ENCODE results near the gene ANKRD7. TPM values are rescaled to one million over a fixed set of nuclear protein-coding genes. Genes with fewer than 3 reads are reported as not detected.
"Not testable (repeated sequence)": the region's sequence is repeated elsewhere in the genome, so short reads cannot be mapped to it uniquely, and the experiment has no call there.

The ANKRD7 gene
- total RNA-seq, 1 donor from 2014 or later = 0.81 TPM

- intact Hi-C loops (cut with DNase I) = no loop called here
- DNase-seq (no peak), ATAC-seq (ENCODE audit: poor library complexity) (no peak)
Observed at GRCh38 chr7:118222591-118222990, 1.9 kb upstream of the ANKRD7 start.

DNA sequence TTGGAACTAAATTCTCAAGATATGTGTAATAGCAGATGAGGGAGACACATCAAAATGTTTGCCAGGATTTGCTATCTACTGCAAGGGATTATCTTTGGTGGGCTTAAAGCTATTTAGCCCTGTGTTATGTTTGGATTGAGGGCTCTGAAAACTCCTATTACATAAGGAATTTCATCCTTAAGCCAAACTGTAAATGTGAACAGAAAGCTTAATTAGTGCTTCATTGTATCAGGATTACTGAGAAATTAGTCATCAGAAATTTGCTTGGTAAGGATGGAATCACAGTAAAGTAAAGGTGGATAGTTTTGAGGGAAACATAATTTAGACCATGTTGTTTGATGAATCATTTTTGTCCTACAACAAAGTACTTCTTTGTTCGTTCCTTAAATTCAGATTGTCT is 8.3 kb downstream of the ANKRD7 start:
- intact Hi-C loops (cut with DNase I) = no loop called here
- ATAC-seq (ENCODE audit: poor library complexity) = no peak
- DNase-seq = no peak

DNA sequence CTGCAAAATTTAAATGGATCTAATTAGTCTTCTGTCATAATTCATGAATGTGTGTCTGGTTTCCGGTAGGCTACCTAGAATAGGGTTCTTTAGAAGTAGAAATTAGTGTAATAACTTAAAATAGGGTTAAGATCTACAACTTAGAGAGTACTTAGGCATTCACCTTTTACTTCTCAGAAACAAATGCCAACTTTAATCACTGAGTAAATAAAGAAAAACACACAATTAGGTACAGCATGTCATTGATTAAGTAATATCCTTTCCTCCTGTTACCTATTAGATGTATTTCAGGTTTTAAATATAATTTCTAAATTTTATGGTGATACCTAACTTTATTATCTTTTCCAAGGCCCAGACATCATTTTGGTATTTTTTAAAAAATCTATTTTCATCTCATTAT is 9.3 kb downstream of the ANKRD7 start:
- DNase-seq (no peak), ATAC-seq (ENCODE audit: poor library complexity) (no peak)
- intact Hi-C loops (cut with DNase I) = no loop called here

DNA sequence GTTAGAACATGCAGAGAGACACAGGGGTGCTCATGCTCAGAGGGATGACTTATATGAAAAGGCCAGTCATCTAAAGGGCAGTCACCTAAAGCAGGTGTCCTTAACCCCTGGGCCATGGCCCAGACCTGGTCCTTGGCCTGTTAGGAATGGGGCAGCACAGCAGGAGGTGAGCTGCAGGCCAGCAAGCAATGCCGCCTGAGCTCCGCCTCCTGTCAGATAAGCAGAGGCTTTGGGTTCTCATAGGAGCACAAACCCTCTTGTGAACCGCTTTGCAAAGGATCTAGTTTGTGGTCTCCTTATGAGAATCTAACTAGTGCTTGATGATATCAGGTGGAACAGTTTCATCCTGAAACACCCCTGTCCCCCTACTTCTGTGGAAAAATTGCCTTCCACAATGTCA is 14.5 kb downstream of the ANKRD7 start:
- ATAC-seq (ENCODE audit: poor library complexity) = no peak
- intact Hi-C loops (cut with DNase I) = no loop called here
- DNase-seq = no peak

DNA sequence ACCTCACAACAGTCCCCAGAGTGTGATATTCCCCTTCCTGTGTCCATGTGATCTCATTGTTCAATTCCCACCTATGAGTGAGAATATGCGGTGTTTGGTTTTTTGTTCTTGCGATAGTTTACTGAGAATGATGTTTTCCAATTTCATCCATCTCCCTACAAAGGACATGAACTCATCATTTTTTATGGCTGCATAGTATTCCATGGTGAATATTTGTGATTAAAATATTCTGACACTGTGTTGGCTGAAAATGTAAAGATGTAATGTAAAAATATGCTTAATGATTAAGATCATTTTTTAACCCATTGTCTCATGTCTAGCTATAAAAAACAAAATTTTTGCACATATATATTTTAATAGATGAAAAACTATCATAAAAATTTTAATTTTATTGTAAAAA is 15.8 kb downstream of the ANKRD7 start:
- intact Hi-C loops (cut with DNase I); DNase-seq; ATAC-seq (ENCODE audit: poor library complexity): not testable (repeated sequence)

GRCh38 chr7:118243695-118244094 is 19.2 kb downstream of the ANKRD7 start:
- ATAC-seq (ENCODE audit: poor library complexity) (no peak), DNase-seq (no peak)
- intact Hi-C loops (cut with DNase I) = no loop called here

GRCh38 chr7:118245267-118246040 is 20.9 kb downstream of the ANKRD7 start:
- DNase-seq = no peak
- no peak for ATAC-seq (ENCODE audit: poor library complexity)
- intact Hi-C loops (cut with DNase I) = no loop called here

GRCh38 chr7:118250860-118251494 is 26.5 kb downstream of the ANKRD7 start:
- intact Hi-C loops (cut with DNase I) = no loop called here
- no peak for DNase-seq
- no peak for ATAC-seq (ENCODE audit: poor library complexity)

DNA sequence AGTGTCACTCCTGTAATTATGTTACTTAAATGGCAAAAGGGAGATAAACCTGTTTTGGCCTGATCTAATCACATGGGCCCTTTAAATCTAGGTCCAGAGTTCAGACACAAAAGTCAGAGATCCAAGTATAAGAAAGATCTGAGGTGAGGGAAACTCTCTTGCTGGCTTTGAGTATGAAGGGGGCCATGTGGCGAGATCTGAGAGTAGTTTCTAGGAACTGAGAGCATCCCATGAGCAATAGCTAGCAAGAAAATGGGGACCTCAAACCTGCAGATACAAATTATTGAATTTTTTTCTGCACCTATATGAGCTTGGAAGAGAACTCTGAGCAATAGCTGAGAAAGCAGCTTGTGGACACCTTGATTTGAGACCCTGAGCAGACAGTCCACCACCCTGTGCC is 27.6 kb downstream of the ANKRD7 start:
- DNase-seq (no peak), ATAC-seq (ENCODE audit: poor library complexity) (no peak)
- intact Hi-C loops (cut with DNase I) = no loop called here

DNA sequence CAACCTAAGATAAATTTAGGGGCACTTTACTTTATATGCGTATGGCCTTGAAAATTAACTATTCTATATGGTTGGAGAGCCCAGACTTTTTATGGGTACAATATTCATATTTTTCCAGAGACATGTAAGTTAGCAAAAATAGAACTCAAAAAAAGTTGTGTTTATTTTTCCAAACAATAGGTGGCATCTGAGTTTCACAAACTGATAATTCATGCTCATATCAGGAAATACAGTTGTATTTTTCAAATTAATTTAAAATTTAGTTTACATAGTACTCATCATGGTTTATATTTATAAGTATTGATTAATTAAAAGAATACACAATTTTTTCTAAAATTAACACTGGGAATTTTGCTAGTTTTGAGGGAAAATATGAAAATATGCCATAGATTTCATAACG is 34.6 kb downstream of the ANKRD7 start:
- DNase-seq = no peak
- ATAC-seq (ENCODE audit: poor library complexity) = no peak
- intact Hi-C loops (cut with DNase I) = no loop called here

GRCh38 chr7:118264836-118265235 is 40.3 kb downstream of the ANKRD7 start:
- ATAC-seq (ENCODE audit: poor library complexity) = no peak
- no peak for DNase-seq
- intact Hi-C loops (cut with DNase I) = no loop called here

DNA sequence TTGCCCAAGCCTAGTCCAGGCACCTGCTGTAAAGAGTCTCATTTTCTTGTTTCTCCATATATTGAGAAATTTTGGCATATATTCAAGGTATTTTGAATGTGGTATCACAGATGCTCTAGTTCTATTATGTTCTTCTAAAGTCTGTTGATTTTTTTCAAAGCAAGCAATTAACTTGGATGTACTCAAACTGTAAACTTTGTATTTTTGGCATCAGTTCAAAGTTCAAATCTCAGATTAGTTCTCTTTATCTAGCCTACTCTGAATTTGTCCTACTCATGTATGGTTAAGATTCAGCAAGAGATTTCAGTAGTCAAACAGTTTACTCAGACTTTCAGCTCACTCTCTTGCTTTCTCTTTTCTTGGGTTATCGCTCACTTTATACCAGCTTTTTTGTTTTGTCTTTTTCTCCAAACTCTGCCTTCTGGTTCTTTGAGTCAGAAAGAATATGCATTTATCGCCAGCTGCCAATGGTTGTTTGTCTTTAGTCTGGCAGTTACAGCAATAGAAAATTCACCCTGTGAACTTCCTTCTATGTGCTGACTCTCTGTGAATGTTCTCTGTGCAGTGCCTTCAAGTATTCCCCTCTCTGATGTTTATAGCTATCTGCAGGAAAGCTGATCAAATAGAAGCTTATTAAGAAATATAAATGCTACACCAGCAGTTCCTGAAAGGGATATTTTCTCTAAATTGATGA is 56.0 kb downstream of the ANKRD7 start:
- DNase-seq (no peak), ATAC-seq (ENCODE audit: poor library complexity) (no peak)
- intact Hi-C loops (cut with DNase I) = no loop called here

DNA sequence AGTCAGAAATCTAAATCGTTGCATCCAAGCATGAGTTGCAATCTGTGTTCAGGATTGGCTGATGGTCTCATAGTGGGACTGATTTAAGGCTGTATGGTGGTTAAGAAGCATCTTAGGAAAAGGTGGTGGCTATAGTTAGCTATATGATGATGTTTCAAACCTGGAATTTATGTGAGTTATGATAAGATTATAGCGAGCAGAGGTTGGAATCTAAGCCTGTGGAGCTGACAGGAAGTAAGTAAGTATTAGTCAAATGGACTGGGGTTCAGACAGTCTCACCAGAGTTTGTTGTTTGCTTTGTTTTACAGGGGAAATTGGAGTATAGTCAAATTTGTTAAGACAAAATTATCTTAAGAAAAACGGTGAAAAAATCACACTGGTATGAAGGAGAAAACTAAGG is 56.7 kb downstream of the ANKRD7 start:
- intact Hi-C loops (cut with DNase I) = no loop called here
- DNase-seq (no peak), ATAC-seq (ENCODE audit: poor library complexity) (no peak)

GRCh38 chr7:118285358-118285757 is 60.9 kb downstream of the ANKRD7 start:
- DNase-seq = no peak
- ATAC-seq (ENCODE audit: poor library complexity) = no peak
- intact Hi-C loops (cut with DNase I) = no loop called here

GRCh38 chr7:118286131-118286530 is 61.6 kb downstream of the ANKRD7 start:
- DNase-seq (no peak), ATAC-seq (ENCODE audit: poor library complexity) (no peak)
- intact Hi-C loops (cut with DNase I) = no loop called here

DNA sequence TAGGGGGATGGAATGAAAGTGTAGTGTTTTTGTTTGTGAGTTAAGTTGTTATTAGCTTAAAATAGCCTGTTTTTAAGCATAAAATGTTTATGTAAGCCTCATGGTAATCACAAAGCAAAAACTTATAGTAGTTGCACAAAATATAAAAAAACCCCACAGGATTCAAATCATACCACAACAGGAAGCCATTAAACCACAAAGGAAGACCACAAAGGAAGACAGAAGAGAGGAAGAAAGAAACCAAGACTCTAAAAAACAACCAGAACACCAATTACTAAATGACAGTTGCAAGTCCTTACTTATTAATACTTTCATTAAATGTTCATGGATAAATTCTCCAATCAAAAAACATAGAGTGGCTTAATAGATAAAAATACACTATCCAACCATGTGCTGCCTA is 63.6 kb downstream of the ANKRD7 start:
- ATAC-seq (ENCODE audit: poor library complexity) (no peak), DNase-seq (no peak)
- intact Hi-C loops (cut with DNase I) = no loop called here

GRCh38 chr7:118289476-118289875 is 65.0 kb downstream of the ANKRD7 start:
- no peak for ATAC-seq (ENCODE audit: poor library complexity)
- DNase-seq = no peak
- intact Hi-C loops (cut with DNase I) = no loop called here

All from Right ventricle myocardium superior (tissue), 1 donor.